GM18505 (cell line): ENCODE data around the gene SUCLG2.

Source experiments
- ATAC-seq: cut with Tn5 transposase; IDR thresholded peaks from one replicate; pipeline ENCODE4 v1.9.1; 2021; ENCODE audit not compliant: unreplicated experiment
- POLR2A ChIP-seq: IDR thresholded peaks from 4 replicates; pipeline ENCODE4 v1.6.1; 2011; ENCODE audit warnings: borderline replicate concordance; ENCODE audit not compliant: insufficient read depth, insufficient read length; ENCODE audit errors: extremely low read depth

Gene SUCLG2, protein sequence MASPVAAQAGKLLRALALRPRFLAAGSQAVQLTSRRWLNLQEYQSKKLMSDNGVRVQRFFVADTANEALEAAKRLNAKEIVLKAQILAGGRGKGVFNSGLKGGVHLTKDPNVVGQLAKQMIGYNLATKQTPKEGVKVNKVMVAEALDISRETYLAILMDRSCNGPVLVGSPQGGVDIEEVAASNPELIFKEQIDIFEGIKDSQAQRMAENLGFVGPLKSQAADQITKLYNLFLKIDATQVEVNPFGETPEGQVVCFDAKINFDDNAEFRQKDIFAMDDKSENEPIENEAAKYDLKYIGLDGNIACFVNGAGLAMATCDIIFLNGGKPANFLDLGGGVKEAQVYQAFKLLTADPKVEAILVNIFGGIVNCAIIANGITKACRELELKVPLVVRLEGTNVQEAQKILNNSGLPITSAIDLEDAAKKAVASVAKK

DNA sequence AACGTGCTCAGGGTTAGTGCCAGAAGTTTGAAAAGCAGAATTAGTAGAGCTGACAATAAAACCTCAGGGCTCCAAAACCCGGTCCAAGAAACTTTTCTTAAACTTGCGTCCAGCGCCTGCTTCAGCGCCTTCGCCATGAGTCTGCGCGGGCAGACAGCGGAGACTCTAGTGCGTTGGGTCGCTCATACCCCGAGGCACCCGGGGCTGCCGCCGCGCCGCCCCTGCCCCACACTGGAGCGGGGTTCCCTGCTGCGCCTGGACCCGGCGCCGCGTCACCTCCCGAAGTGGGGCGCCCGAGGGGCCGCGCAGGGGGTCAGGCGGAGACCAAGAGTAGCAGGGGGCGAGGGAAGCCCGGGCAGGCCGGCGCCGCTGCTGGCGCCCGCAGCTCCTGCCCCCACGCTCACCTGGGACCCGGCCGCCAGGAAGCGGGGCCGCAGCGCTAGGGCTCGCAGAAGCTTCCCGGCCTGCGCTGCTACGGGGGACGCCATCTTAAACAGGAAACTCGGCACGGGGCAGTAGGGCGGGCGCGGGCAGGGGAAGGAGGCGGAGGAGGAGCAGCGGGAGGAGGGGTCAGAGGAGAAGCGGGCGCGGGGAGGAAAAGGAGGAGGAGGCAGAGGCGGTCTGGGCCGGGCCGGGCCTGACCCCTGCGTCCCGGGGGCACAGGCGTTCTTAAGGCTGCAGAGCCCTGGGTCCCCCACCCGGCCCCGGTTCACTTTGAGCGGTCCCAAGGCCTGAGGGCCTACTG, at the start of gene SUCLG2:
Gene SUCLG2 (minus strand): TSS at position 514 of the 745 bp plus-strand sequence. CDS start 26 bp downstream, at position 488.
- peak; percentile 67 for ATAC-seq
- TF ChIP-seq POLR2A = peak; percentile 86

DNA sequence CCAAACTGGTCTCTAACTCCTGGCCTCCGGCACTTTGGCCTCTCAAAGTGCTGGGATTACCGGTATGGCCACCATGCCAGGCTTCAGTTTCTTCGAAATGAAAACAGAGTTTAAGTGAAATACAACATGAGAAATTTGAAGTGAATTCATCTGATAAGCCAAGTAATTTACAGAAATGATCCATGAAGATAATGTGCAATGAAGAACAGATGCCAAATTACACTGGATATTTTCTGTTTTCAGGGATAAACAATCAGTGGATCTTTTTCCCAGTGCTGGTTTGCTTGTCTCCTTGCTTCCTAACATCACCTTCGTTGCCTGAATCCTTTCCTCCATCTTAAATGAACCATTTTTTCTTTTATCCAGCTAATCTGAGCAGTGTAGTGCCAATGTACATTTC, 46.2 kb upstream of the SUCLG2 start:
- TF ChIP-seq POLR2A = no peak
- ATAC-seq = no peak

DNA sequence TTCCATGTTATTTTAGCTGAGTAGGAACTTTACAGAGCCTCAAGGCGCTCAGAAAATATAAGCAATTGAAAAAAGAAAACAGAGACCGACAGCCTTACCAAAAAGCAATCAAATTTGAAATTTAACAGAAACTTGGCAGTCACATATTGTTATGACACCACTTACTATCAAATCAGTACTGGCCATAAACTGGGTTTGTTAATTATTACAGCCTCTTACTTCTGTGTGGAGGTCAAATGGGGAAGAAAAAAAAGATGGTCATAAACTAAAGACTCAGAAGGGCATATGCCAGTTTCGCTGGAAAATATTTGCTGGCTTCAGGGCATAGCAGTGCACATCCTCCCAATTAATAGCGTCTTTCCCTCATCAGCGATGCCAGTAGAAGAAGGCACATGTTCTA, 45.5 kb upstream of the SUCLG2 start:
- TF ChIP-seq POLR2A = no peak
- no peak for ATAC-seq

DNA sequence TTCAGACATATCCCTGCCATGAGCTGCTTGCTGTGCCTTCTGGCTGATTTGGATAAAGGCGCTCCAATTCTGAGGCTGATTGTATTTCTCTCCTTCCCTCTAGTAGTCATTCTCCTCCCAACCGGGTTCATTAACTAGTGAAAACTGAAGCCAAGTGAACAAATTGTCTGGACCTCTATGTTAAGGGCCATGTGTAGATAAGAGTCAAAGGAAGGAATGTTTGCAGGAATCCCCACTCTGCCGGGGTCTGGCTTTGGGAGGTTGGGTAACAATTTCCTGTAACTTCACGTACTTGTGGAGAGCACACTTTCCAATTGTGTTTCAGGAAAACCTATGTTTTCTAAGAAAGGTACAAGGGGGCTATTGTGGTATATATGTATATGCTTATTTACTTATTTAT, 38.2 kb upstream of the SUCLG2 start:
- no peak for TF ChIP-seq POLR2A
- ATAC-seq = no peak

DNA sequence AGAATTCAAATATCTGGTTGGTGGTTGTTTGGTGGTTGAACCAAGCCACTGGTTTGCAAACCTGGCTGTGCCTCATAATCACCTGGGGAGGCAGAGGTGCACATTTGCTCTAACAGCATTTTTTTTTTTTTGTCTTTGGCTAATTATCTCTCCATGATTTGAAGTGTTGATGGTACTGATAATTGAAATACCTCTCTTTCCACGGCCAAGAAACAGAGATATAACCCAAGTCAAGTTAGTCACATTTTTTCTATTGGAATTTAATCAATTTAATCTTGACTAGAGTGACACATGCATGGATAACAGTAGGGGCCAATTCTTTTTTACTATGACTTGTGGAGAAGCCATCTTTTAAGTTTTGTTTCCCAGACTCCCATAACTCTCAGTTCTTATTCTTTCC, 37.5 kb upstream of the SUCLG2 start:
- ATAC-seq = no peak
- TF ChIP-seq POLR2A = no peak

DNA sequence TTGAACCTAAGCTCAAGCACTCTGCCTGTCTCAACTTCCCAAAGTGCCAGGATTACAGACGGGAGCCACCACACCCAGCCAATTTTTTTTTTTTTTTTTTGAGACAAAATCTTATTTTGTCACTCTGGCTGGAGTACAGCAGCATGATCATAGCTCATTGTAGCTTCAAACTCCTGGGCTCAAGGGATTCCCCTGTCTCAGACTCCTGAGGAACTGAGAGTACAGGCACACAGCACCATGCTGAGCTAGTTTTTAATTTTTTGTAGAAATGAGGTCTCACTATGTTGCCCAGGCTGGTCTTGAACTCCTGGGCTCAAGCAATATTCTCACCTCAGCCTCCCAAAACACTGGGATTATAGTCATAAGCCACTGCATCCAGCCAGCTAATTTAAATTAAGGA, 36.8 kb upstream of the SUCLG2 start:
- ATAC-seq = no peak
- no peak for TF ChIP-seq POLR2A

DNA sequence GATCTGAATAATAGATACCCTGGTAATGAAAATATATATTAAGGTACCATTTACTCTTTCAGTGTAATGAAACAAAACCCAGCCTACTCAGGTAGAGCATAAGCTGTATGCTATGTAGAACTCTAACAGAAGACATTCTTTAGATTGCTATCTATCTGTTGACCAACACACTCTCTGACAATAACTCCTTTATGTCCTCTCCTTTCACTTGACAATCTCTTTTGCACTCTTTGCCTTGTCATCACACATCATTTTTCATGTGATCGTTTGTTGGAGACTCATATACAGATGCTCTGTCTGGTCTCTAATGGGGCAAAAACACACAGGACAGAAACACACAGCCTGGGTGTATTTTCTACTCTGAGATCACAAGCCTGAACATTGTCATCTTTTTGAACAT, 35.4 kb upstream of the SUCLG2 start:
- no peak for ATAC-seq
- TF ChIP-seq POLR2A = no peak

DNA sequence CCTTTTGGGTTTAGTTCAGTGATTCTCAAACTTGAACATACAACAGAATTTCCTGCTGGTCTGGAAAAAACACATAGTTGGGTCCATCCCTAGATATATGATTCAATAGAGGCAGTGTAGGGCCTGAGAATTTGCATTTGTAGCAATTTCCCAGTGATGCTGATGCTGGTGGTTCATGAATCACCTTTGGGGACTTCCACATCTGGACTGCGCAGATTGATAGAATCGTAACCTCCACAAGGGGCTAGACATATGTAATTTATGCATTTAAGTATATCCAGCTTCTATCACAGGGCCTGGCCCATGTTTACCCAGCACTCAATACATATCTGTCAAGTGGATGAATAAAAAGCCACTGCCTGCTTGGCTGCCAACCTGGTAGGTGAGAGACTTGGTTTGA, 33.8 kb upstream of the SUCLG2 start:
- TF ChIP-seq POLR2A = no peak
- no peak for ATAC-seq

DNA sequence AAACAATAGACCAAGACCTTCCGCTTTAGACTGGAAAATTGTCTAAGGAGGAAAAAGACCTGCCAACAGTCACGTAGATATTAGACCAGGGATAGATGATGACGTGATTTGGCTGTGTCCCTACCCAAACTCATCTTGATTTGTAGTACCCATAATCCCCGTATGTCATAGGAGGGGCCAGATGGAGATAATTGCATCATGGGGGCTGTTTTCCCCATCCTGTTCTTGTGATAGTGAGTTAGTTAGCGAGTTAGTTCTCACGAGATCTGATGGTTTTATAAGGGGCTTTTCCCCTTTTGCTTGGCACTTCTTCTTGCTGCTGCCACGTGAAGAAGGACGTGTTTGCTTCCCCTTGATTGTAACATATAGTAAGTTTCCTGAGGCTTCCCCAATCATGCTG, 31.7 kb upstream of the SUCLG2 start:
- no peak for TF ChIP-seq POLR2A
- no peak for ATAC-seq

DNA sequence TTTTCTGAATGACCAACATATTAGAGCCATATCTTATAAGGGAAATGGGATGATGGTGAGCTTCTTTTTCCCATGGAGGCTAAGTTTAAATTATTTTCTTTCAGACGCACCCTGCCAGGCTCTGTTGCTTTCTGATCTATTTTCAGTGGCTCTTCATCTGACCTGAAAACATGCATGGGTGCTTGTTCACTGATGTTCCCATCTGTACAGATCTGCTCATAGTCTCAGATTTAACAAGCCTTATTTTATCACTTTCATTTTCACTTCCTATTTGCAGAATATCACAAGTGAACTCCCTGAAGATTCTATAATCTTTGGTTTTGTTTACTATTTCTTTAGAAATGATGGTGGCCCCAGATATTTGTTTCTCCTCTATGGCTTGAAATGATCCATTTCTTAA, 31.1 kb upstream of the SUCLG2 start:
- peak; percentile 98 for ATAC-seq
- no peak for TF ChIP-seq POLR2A

DNA sequence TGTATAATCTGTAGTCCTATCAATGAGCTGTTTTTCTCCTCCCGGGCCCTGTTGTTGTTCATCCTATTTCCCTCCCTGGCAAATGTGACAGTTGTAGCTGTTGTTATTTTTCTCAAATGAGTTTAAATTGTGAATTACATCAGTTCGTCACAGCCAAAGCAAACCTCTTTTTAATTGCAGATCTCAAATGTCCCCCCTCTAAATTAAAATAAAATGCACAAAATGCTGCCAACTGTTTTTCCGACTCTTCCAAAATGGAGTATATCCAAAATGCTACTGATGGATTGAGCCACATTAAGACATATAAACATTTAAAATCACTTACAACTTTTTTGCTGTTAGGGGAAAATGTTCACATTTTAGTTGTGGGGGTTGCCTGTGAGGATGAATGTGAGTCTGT, 29.8 kb upstream of the SUCLG2 start:
- no peak for ATAC-seq
- no peak for TF ChIP-seq POLR2A

DNA sequence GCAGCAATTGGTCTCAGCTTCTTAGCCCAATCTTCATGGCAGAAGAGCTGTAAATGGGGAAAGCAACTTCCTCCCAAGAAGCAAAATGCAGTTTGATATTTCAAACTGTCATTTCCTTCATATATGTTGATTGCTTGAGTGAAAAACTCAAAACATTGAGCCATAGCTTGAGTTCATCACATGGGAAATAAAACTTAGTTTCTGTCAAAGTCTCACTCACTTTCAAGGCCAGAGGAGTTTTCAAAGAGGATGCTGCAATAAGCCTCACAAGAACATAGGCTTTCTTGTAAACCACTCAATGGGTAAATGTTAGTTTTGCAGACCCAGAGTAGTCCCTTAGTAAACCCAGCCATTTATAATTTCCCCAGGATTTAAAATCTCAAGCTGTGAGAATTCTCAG, 29.1 kb upstream of the SUCLG2 start:
- no peak for TF ChIP-seq POLR2A
- no peak for ATAC-seq

DNA sequence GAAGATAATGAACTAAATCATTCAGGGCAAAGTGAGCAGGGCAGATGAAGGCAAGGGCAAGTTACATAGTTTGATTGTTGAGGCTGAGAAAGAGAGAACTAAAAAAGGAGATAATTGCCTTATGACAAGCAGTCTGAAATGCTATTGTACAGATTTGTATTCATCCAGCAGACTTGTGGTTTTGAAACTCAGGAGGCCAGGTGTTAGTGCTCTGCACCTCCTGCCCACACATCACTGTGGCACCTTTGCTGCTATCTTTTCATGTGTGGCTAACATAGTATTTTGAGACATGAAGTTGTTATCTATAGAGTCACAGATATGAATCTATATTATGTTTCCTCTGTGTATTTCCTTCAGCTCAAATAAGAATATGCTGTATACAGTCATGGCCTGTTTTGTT, 24.3 kb upstream of the SUCLG2 start:
- peak; percentile 90 for ATAC-seq
- TF ChIP-seq POLR2A = no peak

DNA sequence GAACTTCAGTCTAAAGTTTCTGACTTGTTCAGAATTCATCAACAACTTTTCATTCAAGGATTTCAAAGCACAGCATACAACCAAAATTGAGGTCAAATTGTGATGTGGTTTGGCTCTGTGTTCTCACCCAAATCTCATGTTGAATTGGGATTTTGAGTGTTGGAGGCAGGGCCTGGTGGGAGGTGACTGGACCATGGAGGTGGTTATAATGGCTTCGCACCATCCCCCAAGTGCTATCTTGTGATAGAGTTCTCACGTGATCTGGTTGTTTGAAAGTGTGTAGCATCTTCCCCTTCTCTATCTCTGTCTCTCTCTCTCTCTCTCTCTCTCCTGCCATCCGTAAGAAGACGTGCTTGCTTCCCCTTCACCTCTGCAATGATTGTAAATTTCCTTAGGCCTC, 19.6 kb upstream of the SUCLG2 start:
- no peak for TF ChIP-seq POLR2A
- ATAC-seq = no peak
